ENCODE results near the gene CADM4. TPM values are rescaled to one million over a fixed set of nuclear protein-coding genes. Genes with fewer than 3 reads are reported as not detected.

CADM4 gene
- total and polyA plus RNA-seq, 5 donors from 2014 or later = 0.30 TPM; not detected in 4

DNA sequence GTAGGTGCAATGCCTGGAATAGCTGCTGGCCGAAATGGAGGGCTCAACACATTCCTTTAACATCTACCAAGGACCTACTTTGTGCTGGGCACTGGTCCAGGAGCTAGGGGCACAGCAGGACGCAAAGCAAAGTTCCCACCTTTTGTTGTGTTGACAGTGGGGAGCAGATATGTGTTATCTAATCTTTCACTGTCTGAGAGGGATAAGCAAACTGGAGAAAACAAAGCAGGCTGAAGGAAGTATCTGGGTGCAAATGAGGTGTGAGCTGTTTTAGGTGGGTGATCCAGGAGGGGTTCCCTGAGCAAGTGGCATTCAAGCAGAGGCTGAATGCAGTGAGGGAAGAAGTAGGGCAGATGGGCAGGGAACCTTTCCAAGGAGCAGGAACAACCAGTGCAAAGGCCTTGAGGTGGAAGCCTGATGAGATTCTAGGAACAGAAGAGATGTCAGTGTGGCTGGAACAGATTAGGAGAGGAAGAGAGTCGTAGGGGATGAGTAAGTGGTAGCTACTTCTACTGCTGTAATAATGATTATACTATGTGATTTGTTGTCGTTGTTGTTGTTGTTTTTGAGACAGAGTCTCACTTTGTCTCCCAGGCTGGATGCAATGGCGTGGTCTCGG lies 32.5 kb upstream of the CADM4 start:
- peaks cover 4 to 39% (median 22%) of the 10 kb centered on the region in 4 donors for H3K4me1 Mint-ChIP-seq
- no peaks in the 10 kb centered on the region for H3K27me3 ChIP-seq (ENCODE audit: control insufficient read depth, insufficient read depth, low read length)
- H3K27me3 Mint-ChIP-seq = peaks cover 21% of the 10 kb centered on the region
- no peak overlapping the region for H3K4me3 ChIP-seq (ENCODE audit: low read depth, low read length)
- H3K36me3 Mint-ChIP-seq = no peaks in the 10 kb centered on the region
- no peak for DNase-seq
- no peaks in the 10 kb centered on the region for H3K9me3 Mint-ChIP-seq
- H3K27ac Mint-ChIP-seq = peak overlapping the region in 1 of 3 donors; percentile 10
- no peak overlapping the region for H3K27ac ChIP-seq (ENCODE audit: insufficient read depth, low read length, poor library complexity, severe bottlenecking)
- no peak for ATAC-seq (ENCODE audit: low read depth in 2 of 2)
- H3K4me1 ChIP-seq (ENCODE audit: control insufficient read depth, insufficient read depth, low read length, poor library complexity, severe bottlenecking) = peaks cover 30% of the 10 kb centered on the region
- H3K9me3 ChIP-seq (ENCODE audit: control insufficient read depth in 2 of 2, low read length in 2 of 2) = no peaks in the 10 kb centered on the region
- H3K4me3 Mint-ChIP-seq = no peak overlapping the region
- no peaks in the 10 kb centered on the region for H3K36me3 ChIP-seq (ENCODE audit: control insufficient read depth, insufficient read depth, low read length)

DNA sequence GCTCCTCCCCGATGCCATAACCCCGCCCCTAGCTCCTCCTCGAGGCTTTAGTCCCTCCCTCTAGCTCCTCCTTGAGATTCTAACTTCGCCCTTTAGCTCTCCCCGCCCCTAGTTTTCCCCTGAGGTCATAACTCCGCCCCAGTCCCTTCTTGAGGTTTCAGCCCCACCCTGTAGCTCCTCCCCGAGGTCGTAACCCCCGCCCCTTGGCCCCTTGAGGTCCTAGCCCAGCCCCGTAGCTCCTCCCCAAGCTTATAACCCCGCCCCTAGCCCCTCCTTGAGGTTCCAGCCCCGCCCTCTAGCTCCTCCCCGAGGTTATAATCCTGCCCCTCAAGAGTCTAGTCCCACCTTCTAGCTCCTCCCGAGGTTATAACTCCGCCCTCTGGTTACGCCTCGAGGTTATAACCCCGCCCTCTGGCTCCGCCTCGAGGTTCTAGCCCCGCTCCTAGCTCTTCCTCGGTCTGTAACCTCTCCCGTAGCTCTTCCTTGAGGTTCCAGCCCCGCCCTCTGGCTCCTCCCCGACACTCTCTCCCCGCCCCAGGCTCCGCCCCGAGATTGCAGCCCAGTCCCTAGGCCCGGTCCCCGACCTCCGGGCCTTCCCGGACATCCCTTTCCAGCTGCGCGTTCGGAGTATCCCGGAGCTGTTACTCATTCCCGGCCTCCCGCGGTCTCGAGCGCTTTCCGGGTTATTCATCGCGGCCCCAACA lies 28.9 kb upstream of the CADM4 start:
- Mint-ChIP-seq H3K27me3 (peaks cover 21% of the 10 kb centered on the region), H3K9me3 (peaks cover 0 to 3% (median 0%) of the 10 kb centered on the region in 7 donors), H3K36me3 (peaks cover 3% of the 10 kb centered on the region), H3K27ac (peak overlapping the region in 2 of 3 donors; percentile 32 to 87), H3K4me3 (peak overlapping the region; percentile 88 to 92 (median 90)), H3K4me1 (peaks cover 9 to 51% (median 32%) of the 10 kb centered on the region in 4 donors)
- peak overlapping the region; percentile 33 for H3K27ac ChIP-seq (ENCODE audit: insufficient read depth, low read length, poor library complexity, severe bottlenecking)
- H3K4me3 ChIP-seq (ENCODE audit: low read depth, low read length) = peak overlapping the region; percentile 62
- no peaks in the 10 kb centered on the region for H3K27me3 ChIP-seq (ENCODE audit: control insufficient read depth, insufficient read depth, low read length)
- H3K9me3 ChIP-seq (ENCODE audit: control insufficient read depth in 2 of 2, low read length in 2 of 2) = no peaks in the 10 kb centered on the region
- ATAC-seq (ENCODE audit: low read depth in 2 of 2) (peak; percentile 84 to 86), DNase-seq (peak; percentile 89 to 98 (median 93))
- no peaks in the 10 kb centered on the region for H3K36me3 ChIP-seq (ENCODE audit: control insufficient read depth, insufficient read depth, low read length)
- peaks cover 38% of the 10 kb centered on the region for H3K4me1 ChIP-seq (ENCODE audit: control insufficient read depth, insufficient read depth, low read length, poor library complexity, severe bottlenecking)

DNA sequence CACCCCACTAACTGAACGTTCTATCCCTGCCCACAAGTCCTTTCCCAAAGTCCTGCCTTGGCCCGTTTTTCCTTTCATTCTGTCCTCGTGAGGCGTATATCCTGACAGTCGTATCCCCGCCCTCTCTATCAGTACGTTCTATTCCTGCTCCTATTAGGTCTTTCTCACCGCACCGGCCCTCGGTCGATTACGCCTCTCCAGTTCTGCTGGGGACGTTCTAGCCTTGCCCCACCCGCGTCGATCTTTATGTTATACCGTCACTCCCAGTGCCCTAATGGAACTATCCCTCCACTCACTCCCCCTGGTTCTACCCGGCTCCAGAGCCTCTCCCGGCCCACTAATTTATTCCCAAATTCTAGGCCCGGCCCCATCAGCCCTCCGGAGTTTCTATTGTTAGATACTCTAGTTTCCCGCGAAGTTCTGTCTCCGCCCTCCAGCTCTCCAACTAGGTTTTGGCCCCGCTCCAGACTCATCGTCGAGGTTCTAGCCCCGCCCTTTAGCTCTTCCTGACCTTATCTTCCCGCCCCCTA lies 28.3 kb upstream of the CADM4 start:
- Histone ChIP-seq H3K4me1 (ENCODE audit: control insufficient read depth, insufficient read depth, low read length, poor library complexity, severe bottlenecking) (peaks cover 38% of the 10 kb centered on the region), H3K36me3 (ENCODE audit: control insufficient read depth, insufficient read depth, low read length) (no peaks in the 10 kb centered on the region), H3K27me3 (ENCODE audit: control insufficient read depth, insufficient read depth, low read length) (no peaks in the 10 kb centered on the region), H3K9me3 (ENCODE audit: control insufficient read depth in 2 of 2, low read length in 2 of 2) (no peaks in the 10 kb centered on the region), H3K4me3 (ENCODE audit: low read depth, low read length) (peak overlapping the region; percentile 32), H3K27ac (ENCODE audit: insufficient read depth, low read length, poor library complexity, severe bottlenecking) (no peak overlapping the region)
- peaks cover 0 to 3% (median 0%) of the 10 kb centered on the region in 7 donors for H3K9me3 Mint-ChIP-seq
- DNase-seq = no peak
- peaks cover 21% of the 10 kb centered on the region for H3K27me3 Mint-ChIP-seq
- peak overlapping the region in 2 of 3 donors; percentile 32 to 59 for H3K27ac Mint-ChIP-seq
- H3K4me3 Mint-ChIP-seq = peak overlapping the region; percentile 88 to 92 (median 90)
- peaks cover 9 to 52% (median 32%) of the 10 kb centered on the region in 4 donors for H3K4me1 Mint-ChIP-seq
- peaks cover 3% of the 10 kb centered on the region for H3K36me3 Mint-ChIP-seq
- ATAC-seq (ENCODE audit: low read depth in 2 of 2) = no peak

DNA sequence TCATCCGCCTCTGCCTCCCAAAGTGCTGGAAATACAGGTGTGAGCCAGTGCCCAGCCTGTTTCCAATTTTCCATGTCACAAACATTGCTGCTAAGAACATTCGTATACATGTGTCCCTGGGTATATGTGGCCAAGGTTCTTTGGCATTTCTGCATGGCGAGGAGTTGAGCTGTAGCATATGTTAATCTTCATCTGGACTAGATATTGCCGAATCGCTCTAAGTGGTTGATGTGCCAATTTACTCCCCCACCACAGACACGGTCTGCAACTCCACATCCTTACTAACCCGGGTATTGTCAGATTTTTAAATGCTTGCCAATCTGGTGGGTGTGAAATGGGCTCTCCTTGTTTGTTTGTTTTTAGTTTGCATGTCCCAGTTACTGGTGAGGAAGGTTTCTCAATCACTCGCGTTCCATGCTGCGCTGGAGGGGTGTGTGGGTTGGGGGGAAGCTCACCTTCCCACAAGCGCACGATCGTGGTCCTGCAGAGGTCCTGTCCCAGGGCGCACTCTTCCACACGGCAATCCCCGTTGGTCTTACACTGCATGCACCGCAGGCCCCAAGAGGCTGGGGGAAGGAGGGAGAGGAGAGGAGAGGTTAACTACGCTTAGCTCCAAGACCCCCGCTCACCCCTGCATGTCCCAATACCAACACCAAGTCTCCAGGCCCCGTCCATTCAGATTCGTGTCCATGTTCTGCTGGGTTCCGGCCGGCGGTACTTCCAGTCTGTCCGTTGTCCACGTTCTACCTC lies 27.7 kb upstream of the CADM4 start:
- ATAC-seq (ENCODE audit: low read depth in 2 of 2) (no peak), DNase-seq (peak in 1 of 3 donors; percentile 7)
- no peaks in the 10 kb centered on the region for H3K36me3 ChIP-seq (ENCODE audit: control insufficient read depth, insufficient read depth, low read length)
- Mint-ChIP-seq H3K27ac (peak overlapping the region in 2 of 3 donors; percentile 32 to 59), H3K4me3 (peak overlapping the region in 3 of 4 donors; percentile 88 to 92 (median 91)), H3K9me3 (peaks cover 0 to 3% (median 0%) of the 10 kb centered on the region in 7 donors), H3K4me1 (peaks cover 9 to 53% (median 32%) of the 10 kb centered on the region in 4 donors), H3K36me3 (peaks cover 3% of the 10 kb centered on the region), H3K27me3 (peaks cover 20% of the 10 kb centered on the region)
- no peaks in the 10 kb centered on the region for H3K9me3 ChIP-seq (ENCODE audit: control insufficient read depth in 2 of 2, low read length in 2 of 2)
- no peaks in the 10 kb centered on the region for H3K27me3 ChIP-seq (ENCODE audit: control insufficient read depth, insufficient read depth, low read length)
- peaks cover 38% of the 10 kb centered on the region for H3K4me1 ChIP-seq (ENCODE audit: control insufficient read depth, insufficient read depth, low read length, poor library complexity, severe bottlenecking)
- H3K4me3 ChIP-seq (ENCODE audit: low read depth, low read length) = peak overlapping the region; percentile 32
- H3K27ac ChIP-seq (ENCODE audit: insufficient read depth, low read length, poor library complexity, severe bottlenecking) = no peak overlapping the region

DNA sequence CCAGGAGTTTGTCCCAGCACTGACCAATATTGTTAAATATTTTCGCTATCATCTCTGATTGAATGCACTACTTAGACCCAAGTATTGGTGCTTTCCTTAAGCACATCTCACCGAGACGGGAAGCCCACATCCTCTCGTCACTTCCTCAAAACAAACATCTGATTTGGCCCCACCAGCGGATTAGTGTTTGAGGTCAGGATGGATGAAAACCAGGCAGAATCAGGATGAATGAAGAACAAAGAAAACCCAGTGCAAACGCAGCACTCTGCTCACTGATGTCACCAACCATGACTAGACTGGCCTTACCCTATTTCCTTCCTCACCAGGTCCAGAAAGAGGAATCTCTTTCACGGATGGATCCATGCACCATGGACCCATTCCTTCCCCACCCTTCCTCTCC lies 24.4 kb upstream of the CADM4 start:
- no peaks in the 10 kb centered on the region for H3K36me3 ChIP-seq (ENCODE audit: control insufficient read depth, insufficient read depth, low read length)
- ATAC-seq (ENCODE audit: low read depth in 2 of 2) (no peak), DNase-seq (peak in 1 of 3 donors; percentile 40)
- Mint-ChIP-seq H3K27me3 (peaks cover 6% of the 10 kb centered on the region), H3K9me3 (peaks cover 0 to 4% (median 0%) of the 10 kb centered on the region in 7 donors), H3K4me3 (peak overlapping the region in 3 of 4 donors; percentile 3 to 32 (median 31)), H3K4me1 (peaks cover 9 to 38% (median 21%) of the 10 kb centered on the region in 4 donors), H3K27ac (peak overlapping the region in 2 of 3 donors; percentile 42 to 45), H3K36me3 (peaks cover 3% of the 10 kb centered on the region)
- H3K27me3 ChIP-seq (ENCODE audit: control insufficient read depth, insufficient read depth, low read length) = no peaks in the 10 kb centered on the region
- peaks cover 25% of the 10 kb centered on the region for H3K4me1 ChIP-seq (ENCODE audit: control insufficient read depth, insufficient read depth, low read length, poor library complexity, severe bottlenecking)
- no peak overlapping the region for H3K4me3 ChIP-seq (ENCODE audit: low read depth, low read length)
- H3K9me3 ChIP-seq (ENCODE audit: control insufficient read depth in 2 of 2, low read length in 2 of 2) = no peaks in the 10 kb centered on the region
- H3K27ac ChIP-seq (ENCODE audit: insufficient read depth, low read length, poor library complexity, severe bottlenecking) = no peak overlapping the region

DNA sequence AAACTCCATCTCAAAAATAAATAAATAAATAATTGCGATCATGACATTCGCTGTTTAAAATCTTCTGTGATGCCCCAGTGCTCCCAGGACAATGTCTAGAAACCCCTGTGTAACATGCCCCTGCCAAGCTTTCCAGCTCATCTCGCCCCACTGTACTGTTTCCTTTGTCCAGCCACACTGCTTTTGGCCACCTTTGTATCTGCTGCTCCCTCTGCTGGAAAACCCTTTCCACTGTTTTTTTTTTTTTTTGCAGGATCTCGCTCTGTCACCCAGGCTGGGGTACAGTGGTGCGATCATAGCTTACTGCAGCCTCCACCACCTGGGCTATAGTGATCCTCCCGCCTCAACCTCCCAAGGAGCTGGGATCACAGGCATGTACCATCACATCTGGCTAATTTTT lies 22.8 kb upstream of the CADM4 start:
- Histone ChIP-seq H3K27me3 (ENCODE audit: control insufficient read depth, insufficient read depth, low read length) (no peaks in the 10 kb centered on the region), H3K4me3 (ENCODE audit: low read depth, low read length) (no peak overlapping the region), H3K27ac (ENCODE audit: insufficient read depth, low read length, poor library complexity, severe bottlenecking) (no peak overlapping the region), H3K9me3 (ENCODE audit: control insufficient read depth in 2 of 2, low read length in 2 of 2) (peaks cover 1 to 3% of the 10 kb centered on the region in 2 experiments), H3K4me1 (ENCODE audit: control insufficient read depth, insufficient read depth, low read length, poor library complexity, severe bottlenecking) (peaks cover 10% of the 10 kb centered on the region), H3K36me3 (ENCODE audit: control insufficient read depth, insufficient read depth, low read length) (no peaks in the 10 kb centered on the region)
- Mint-ChIP-seq H3K27ac (no peak overlapping the region), H3K27me3 (no peaks in the 10 kb centered on the region), H3K36me3 (peaks cover 7% of the 10 kb centered on the region), H3K9me3 (peaks cover 0 to 5% (median 3%) of the 10 kb centered on the region in 7 donors), H3K4me1 (peaks cover 5 to 22% (median 13%) of the 10 kb centered on the region in 4 donors), H3K4me3 (no peak overlapping the region)
- ATAC-seq (ENCODE audit: low read depth in 2 of 2) (no peak), DNase-seq (no peak)

DNA sequence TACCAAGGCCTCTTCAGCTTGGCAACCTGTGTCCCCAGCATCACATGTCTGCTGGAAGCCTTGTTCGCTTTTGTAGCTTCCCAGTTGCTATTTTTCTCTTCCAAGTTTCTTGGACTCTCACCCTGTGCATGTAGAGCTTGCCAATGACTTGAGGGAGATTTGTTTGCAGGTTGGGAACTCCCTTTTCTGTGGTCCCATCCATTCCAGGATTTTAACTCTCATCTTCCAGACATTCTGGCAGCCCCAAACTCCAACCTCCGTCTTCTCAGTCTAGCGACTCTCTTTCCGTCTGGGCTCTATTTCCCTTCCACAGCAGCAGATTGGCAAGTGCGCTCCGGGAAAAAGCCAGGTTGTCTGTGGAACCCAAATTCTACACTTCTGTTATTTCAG lies 21.3 kb upstream of the CADM4 start:
- no peak overlapping the region for H3K4me3 ChIP-seq (ENCODE audit: low read depth, low read length)
- Mint-ChIP-seq H3K27me3 (no peaks in the 10 kb centered on the region), H3K9me3 (peaks cover 0 to 6% (median 3%) of the 10 kb centered on the region in 7 donors), H3K4me3 (no peak overlapping the region), H3K27ac (peak overlapping the region in 1 of 3 donors; percentile 52), H3K36me3 (peaks cover 7% of the 10 kb centered on the region), H3K4me1 (peaks cover 5 to 17% (median 10%) of the 10 kb centered on the region in 4 donors)
- no peaks in the 10 kb centered on the region for H3K27me3 ChIP-seq (ENCODE audit: control insufficient read depth, insufficient read depth, low read length)
- H3K36me3 ChIP-seq (ENCODE audit: control insufficient read depth, insufficient read depth, low read length) = no peaks in the 10 kb centered on the region
- no peak for ATAC-seq (ENCODE audit: low read depth in 2 of 2)
- DNase-seq = no peak
- peaks cover 1 to 3% of the 10 kb centered on the region in 2 experiments for H3K9me3 ChIP-seq (ENCODE audit: control insufficient read depth in 2 of 2, low read length in 2 of 2)
- peaks cover 8% of the 10 kb centered on the region for H3K4me1 ChIP-seq (ENCODE audit: control insufficient read depth, insufficient read depth, low read length, poor library complexity, severe bottlenecking)
- no peak overlapping the region for H3K27ac ChIP-seq (ENCODE audit: insufficient read depth, low read length, poor library complexity, severe bottlenecking)
